A549 (cell line): ENCODE data around the gene YWHAE.

Source experiments
- CHD4 ChIP-seq: fragments of 200-600 bp; sonication (generic); IDR thresholded peaks from 2 replicates; pipeline ENCODE4 v1.6.1; 2016; ENCODE audit warnings: antibody characterized with exemption, mild to moderate bottlenecking, borderline replicate concordance
- CTCF ChIP-seq: fragments of >200 bp; sonication (Bioruptor Twin); formaldehyde crosslinking; IDR thresholded peaks from 3 replicates; pipeline ENCODE4 v1.5.1; 2016
- ESRRA ChIP-seq: fragments of 150-350 bp; IDR thresholded peaks from 2 replicates; pipeline ENCODE4 v1.6.1; 2014; ENCODE audit warnings: mild to moderate bottlenecking, low read length, borderline replicate concordance
- MAX ChIP-seq: IDR thresholded peaks from 2 replicates; pipeline ENCODE4 v1.6.1; 2012
- PHF8 ChIP-seq: fragments of 200-600 bp; sonication (generic); IDR thresholded peaks from 2 replicates; pipeline ENCODE4 v1.6.1; 2016; ENCODE audit warnings: low read depth, mild to moderate bottlenecking, antibody characterized with exemption, moderate library complexity, borderline replicate concordance
- POLR2A ChIP-seq: IDR thresholded peaks from 2 replicates; pipeline ENCODE4 v1.6.1; 2012; ENCODE audit warnings: mild to moderate bottlenecking, low read length
- TFCP2L1 ChIP-seq: fragments of 250-450 bp; sonication (Bioruptor Pico); IDR thresholded peaks from 2 replicates; pipeline ENCODE4 v1.5.0; 2021; ENCODE audit warnings: mild to moderate bottlenecking

- TF ChIP-seq CTCF (no peak), PHF8 (no peak), POLR2A (no peak), ESRRA (no peak), MAX (no peak), CHD4 (no peak), TFCP2L1 (no peak)
Measured at GRCh38 chr17:1379930-1380313, 20.1 kb downstream of the YWHAE start.
